ENCODE results near the gene NLE1.
"Not testable (repeated sequence)": the region's sequence is repeated elsewhere in the genome, so short reads cannot be mapped to it uniquely, and the experiment has no call there.

Gene NLE1

DNA sequence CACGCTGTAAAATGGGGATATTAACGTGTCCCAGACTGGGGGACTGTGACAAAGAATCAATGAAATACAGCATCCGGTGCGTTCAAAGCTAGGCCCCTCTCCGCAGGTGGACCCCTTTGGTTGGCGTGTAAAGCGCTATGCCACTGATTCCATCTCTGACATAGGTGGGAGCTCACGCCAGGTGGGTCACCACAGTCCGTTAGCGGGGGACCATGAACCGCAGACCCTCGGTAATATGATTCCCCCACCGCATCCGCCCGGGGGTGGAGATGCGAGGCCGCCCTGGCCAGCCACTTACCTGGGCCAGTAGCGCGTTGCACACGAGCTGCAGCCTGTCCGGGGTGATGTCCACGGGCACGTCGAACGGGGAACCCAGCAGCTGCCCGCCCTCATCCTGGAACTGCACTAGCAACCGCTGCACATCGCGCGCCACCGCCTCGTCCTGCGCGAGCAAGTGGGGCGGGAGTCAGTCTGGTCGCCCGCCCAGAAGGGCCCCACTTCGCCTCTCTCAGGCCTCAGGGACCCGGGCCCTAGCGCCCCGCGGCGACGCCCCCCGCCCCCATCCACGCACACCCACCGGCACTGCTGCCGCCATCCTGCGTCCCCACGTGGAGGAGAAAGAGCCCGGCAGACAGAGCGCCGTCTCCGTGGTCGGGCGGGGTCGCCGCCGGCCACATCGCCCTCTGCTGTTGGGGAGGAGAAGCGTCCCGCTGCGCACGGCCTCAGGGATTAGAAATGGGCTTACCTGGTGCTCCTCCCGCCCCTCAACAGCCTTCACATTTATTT lies at the start of gene NLE1:
Gene NLE1, minus strand, starts transcription at position 623 of the 786 bp plus-strand sequence. Its CDS starts 28 bp downstream, at position 595.
- DNase-seq (ENCODE audit: low read depth in 2 of 2): peak; percentile 84 to 88

DNA sequence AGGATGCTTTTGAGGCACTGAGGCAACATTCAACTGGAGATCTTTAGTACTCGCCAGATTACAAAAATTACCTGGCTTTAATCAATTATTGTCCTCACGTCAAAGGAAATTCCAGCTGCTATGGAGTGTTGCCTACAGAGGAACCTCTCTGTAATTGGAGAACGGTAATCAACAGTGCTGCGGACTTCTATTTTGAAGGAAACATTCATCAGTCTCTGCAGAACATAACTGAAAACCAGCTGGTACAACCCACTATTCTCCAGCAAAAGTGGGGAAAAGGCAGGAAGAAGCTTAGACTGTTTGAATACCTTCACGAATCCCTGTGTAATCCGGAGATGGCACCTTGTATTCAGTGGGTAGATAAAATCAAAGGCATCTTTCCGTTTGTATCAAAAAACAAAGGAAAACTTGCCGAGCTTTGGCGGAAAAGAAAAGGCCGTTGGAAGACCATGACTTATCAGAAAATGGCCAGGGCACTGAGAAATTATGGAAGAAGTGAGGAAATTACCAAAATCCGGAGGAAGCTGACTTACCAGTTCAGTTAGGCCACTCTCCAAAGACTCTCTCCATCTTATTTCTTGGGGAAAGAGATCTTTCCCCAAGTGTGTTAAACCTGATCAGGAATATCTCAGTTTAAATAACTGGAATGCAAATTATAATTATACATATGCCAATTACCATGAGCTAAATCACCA lies 49.0 kb upstream of the NLE1 start:
- no peak for DNase-seq (ENCODE audit: low read depth in 2 of 2)

DNA sequence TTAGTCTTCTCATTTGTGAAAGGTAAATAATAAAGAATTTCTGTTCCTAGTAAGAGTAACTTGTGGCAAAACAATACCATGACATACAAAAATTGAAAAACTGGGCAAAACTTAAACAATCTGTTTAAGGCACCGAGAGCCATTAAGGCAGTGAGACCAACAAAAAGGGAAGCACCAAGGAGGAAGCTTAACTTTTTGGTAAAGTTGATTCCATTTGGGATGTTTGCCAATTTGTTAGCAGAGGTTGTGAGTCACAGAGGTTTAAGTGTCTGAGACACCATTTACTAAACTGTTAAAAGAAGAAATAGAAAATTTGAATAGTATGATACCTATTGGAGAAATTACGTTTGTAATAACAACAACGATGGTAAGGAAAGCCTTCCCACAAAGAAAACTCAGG lies 47.2 kb upstream of the NLE1 start:
- DNase-seq (ENCODE audit: low read depth in 2 of 2): no peak

DNA sequence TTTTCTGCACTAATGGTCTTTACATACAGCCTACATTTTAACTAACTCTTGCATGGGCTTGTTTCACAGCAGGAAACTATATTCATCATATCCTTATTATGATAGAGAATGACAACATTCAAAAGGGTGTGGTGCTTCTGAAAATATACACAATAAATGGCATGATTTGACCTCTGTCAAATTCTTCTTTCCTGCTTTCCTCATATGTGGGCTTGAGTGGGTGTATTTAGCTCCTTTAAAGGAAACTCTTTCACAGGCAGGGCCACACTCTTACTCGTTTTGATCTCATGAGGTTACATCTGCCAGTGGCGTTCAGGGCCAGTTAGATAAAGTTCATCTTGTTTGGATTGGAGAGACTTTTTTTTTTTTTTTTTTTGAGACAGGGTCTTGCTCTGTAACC lies 46.0 kb upstream of the NLE1 start:
- no peak for DNase-seq (ENCODE audit: low read depth in 2 of 2)

DNA sequence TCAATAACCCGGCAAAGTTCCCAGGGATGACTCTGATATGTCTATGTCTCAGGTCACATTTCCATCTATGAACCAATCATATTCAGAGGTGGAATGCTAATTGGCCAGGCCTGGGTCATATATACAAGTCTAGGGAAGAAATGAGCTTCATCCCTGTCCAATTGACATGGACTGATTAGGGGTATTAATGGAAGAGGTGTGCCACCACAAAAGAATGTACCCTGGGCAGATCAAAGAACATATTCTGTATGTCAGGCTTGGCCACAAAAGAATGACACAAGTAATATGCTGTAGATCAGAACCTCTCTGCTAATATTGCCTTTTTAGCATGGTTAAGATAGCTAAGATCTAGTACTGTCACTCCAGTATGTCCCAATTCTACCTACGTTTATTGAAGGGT lies 45.4 kb upstream of the NLE1 start:
- DNase-seq (ENCODE audit: low read depth in 2 of 2): no peak

DNA sequence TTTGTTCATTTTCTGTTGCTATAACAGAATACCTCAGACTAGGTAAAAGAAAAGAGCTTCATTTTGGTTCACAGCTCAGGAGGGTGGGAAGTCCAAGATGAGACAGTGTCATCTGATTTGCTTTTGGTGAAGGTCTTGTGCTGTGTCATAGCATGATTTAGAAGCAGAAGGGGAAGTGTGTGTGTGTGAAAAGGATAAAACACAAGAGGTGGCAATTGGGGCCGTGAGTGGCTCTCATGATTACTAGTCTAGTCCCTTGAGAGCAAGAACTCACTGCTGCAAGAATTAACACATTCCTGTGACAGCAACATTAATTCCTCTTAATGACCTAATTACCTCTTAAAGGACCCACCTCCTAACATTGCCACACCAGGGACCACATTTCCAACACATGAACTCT lies 43.7 kb upstream of the NLE1 start:
- DNase-seq (ENCODE audit: low read depth in 2 of 2): no peak

DNA sequence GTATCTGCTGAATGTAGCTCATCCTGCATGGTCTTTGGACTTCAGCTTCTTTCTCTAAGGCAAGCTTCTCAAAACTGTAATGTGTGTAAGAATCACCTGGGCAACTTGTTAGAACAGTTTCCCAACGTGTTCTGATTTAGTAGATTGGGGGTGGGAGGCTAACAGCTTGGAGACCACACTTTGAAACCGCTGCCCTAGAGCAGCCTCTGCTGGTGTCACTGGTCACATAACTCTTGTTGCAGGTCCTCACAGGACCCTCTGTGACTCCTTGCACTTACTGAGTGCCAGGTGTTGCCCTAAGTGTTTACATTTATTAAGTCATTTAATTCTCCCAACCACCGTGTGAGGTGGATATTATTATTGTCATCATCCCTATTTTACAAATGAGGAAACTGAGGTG lies 42.2 kb upstream of the NLE1 start:
- no peak for DNase-seq (ENCODE audit: low read depth in 2 of 2)

DNA sequence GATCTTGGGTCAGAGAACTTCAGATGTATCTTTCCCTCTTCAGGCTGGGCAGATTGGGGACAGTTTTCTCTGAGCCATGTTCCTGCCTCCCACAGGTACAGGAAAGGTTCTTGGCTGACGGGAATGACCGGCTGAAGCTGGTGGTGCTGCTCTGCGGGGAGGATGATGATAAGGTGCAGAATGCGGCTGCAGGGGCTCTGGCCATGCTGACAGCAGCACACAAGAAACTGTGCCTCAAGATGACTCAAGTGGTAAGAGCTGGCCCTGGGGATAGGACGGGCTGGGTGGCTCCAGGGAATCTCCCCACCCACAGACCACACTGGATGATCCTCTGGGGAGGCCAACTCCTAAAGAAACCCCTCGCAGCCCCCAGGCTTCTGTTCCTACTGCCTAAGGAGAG lies 41.2 kb upstream of the NLE1 start:
- no peak for DNase-seq (ENCODE audit: low read depth in 2 of 2)

DNA sequence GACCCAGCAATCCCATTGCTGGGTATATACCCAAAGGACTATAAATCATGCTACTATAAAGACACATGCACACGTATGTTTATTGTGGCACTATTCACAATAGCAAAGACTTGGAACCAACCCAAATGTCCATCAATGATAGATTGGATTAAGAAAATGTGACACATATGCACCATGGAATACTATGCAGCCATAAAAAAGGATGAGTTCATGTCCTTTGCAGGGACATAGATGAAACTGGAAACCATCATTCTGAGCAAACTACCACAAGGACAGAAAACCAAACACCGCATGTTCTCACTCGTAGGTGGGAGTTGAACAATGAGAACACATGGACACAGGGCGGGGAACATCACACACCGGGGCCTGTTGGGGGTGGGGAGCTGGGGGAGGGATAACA lies 37.3 kb upstream of the NLE1 start:
- DNase-seq (ENCODE audit: low read depth in 2 of 2): not testable (repeated sequence)

DNA sequence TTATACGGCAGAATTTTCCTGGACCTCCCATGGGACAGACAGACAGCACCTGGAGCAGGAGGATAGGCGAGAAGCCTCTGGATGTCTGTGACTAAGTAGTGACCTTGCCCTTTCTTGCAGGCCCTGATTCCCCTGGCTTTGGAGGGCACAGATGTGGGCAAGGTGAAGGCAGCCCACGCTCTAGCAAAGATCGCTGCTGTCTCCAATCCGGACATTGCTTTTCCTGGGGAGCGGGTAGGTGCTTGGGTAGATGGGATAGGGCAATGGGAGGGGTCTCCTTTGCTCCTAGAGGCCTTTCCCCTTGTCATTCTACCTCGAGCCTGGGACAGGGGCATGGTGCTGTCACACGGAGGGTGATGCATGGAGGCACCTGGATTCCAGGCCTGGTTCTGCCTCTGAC lies 34.8 kb upstream of the NLE1 start:
- no peak for DNase-seq (ENCODE audit: low read depth in 2 of 2)

DNA sequence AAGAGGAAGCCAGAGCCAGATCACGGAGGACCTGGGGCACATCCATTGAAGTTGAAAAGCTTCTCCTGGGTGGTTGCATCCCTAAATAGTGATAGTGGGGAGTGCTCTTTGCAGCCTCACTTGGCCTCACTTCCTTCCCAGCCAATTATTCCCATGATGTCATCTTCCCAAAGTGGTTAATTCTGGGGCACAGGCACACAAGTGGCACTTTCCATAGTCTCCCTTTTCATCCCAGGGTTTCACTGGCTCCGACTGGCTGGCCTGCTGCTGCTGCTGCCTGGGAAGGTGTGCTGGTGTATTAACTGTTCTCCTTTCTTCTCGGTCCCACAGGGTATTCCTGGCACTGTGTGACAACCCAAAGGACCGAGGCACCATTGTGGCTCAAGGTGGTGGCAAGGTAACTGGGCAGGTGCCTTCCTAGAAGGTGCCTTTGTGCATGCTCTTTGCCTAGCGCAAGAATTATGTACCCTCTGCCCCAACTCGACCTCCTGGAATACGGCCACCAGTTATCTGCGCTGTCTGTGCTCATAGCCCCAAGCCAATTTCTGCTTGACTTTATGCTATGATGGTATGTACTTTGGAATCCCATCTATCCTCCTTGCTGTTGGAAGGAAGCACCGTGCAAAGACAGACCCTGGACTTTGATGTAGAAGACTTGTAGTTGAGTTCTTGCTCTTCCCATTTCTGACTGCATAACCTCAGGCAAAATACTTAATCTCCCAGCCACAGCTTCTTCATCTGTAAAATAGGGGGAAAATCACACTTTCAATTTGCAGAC lies 33.7 kb upstream of the NLE1 start:
- no peak for DNase-seq (ENCODE audit: low read depth in 2 of 2)

DNA sequence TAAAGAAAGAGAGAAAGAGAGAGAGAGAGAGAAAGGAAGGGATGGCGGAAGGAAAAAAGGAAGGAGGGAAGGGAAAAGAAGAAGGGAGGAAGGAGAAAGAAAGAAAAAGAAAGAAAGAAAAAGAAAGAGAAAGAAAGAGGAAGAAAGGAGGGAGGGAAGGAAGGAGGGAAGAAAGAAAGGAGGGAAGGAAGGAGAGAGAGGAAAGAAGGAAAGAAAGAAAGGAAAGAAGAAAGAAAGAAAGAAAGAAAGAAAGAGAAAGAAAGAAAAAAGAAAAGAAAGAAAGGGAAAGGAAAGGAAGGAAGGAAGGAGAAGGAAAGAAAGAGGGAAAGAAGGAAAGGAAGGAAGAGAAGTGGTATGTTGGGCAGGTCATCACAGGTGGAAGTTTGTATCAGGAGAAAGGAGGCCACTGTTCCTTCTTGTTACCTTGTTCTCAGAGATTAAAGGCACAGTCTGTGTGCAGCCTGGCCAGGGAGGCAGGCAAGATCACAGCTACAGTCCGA lies 32.8 kb upstream of the NLE1 start:
- no peak for DNase-seq (ENCODE audit: low read depth in 2 of 2)

DNA sequence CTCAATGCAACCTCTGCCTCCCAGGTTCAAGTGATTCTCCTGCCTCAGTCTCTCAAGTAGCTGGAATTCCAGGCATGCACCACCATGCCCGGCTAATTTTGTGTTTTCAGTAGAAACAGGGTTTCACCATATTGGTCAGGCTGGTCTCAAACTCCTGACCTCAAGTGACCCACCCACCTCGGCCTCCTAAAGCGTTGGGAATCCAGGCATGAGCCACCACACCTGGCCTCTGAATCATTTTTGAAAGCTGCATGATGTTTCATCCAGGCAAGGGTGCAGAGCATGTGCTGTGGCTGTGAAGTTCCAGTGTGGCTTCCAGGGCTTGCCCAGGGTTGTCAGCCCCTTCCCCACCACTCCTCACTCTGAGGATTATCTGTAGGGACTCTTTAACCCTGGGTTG lies 30.2 kb upstream of the NLE1 start:
- DNase-seq (ENCODE audit: low read depth in 2 of 2): not testable (repeated sequence)

DNA sequence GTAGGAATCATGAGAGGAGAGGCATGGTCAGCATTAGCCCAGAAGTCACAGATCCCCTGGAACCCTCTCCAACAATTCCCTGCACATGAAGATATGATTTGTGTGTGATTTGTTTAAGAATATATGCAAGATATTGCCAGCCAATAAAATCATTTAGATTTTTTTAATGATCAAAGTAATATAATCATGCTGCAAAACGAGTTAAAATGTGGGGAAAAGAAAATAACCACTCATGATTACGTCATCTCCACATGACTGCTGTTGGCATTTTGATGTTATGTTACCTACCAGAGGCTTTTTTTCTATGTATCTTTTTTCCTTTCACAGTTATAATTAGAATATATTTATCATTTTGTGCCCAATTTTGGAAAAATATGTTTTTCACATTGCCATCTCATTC lies 29.7 kb upstream of the NLE1 start:
- DNase-seq (ENCODE audit: low read depth in 2 of 2): no peak

DNA sequence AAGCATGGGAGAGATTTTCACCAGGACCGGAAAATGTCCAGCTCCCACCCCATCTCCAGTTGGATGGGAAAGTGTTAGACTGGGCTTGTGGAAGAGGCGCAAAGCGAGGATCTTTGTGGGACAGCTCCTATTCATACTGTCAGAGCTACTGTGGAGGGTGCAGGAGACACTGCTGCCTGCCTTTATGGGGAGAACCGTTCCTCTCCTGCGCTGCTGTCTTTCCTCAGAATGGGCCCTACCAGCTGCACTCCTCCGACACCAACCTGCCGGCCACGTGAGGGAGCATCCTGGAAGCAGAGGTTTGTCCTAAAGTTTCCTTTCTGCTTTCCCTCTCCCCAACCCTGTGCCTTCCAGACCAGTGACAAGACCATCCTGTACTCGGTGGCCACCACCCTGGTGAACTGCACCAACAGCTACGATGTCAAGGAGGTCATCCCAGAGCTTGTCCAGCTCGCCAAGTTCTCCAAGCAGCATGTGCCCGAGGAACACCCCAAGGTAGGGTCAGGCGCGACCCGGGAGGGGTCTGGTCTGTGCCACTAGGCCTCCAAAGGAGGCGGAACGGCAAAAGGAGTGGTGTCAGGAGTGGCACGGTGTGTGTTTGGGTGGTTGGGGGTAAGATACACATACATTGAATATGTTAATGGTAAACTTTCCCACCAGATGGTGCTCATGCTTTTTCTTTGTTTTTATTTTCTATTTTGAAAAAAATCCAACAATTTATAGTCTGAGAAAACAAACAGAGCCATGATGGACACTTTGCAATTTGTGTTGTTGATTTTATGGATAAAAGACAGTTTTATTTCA lies 29.1 kb upstream of the NLE1 start:
- DNase-seq (ENCODE audit: low read depth in 2 of 2): no peak

DNA sequence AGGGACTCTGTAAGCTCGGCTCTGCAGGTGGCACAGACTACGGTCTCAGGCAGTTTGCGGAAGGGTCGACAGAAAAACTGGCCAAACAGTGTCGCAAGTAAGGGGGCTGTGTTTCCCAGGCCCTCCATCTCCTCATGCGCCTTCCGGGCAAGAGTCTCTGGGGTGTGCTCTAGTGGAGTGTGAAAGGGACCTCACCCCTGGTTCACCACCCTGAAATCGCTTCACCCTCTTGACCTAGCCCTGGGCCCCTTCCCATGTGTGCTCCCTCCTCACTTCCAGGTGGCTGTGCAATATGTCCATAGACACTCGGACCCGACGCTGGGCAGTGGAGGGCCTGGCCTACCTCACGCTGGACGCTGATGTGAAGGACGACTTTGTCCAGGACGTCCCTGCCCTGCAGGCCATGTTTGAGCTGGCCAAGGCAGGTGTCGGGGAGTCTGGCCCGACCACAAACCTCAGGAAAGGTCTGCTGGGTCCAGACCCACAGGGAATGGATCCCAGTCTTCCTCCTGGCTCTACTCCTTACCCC lies 27.8 kb upstream of the NLE1 start:
- no peak for DNase-seq (ENCODE audit: low read depth in 2 of 2)

DNA sequence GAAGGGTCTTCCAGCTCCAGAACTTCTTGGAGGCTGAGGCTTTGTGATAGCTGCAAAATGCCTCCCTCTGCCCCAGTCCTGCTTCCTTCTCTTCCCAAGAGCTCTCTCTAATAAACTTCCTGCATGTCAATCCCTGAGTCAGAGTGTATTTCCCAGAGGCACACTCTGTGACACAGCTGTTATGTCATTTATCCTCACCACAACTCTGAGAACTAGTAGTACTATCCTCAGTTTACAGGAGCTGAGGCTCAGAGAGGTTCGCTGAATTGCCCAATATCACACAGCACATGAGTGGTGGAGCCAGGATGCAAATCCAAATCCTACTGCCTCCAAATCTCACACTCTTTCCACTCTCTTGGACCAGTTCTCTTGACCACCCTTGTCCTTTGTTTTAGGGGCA lies 25.6 kb upstream of the NLE1 start:
- DNase-seq (ENCODE audit: low read depth in 2 of 2): no peak

DNA sequence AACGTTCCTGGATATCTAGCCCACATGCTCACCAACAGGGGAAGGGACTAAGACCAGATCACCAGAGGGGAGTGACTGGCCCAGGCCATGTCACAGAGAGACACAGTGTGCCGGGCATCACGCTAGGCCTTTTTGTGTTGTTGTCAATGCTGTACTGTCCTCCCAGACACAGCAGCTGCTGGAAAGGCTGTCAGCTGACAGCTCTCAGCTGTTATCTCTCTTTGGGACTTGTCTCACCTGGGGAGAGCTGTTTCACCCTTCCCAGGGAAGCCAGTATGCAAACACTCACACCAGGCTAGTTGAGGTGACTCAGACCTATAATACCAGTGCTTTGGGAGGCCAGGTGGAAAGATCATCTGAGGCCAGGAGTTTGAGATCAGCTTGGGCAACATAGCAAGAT lies 24.9 kb upstream of the NLE1 start:
- DNase-seq (ENCODE audit: low read depth in 2 of 2): no peak

DNA sequence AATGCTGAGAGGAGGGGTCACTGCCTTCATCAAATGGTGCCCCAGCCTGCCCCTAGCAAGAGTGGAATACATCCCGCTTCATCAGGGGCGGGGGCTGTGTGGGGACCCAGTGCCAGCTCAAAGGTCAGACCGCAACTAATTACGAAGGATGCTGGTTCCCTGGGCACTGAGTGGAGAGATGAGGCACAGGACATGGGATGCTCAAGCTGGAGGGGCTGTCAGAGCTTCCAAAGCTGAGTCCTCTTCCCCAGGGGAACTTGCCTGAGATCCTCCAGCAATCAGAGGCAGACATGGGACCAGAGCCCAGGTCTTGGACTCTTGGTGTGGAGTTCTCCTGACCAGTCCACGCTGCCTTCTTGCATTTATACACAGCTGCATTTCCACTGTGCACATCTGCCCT lies 24.4 kb upstream of the NLE1 start:
- no peak for DNase-seq (ENCODE audit: low read depth in 2 of 2)

DNA sequence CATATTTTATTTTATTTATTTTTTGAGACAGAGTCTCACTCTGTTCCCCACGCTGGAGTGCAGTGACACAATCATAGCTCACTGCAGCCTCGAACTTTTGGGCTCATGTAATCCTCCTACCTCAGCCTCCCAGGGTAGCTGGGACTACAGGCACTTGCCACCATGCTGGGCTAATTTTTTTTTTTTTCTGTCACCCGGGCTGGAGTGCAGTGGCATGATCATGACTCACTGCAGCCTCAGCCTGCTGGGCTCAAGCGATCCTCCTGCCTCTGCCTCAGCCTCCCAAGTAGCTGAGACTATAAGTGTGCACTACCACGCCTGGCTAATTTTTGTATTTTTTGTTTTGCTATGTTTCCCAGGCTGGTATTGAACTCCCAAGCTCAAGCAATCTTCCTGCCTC lies 22.6 kb upstream of the NLE1 start:
- DNase-seq (ENCODE audit: low read depth in 2 of 2): no peak

DNA sequence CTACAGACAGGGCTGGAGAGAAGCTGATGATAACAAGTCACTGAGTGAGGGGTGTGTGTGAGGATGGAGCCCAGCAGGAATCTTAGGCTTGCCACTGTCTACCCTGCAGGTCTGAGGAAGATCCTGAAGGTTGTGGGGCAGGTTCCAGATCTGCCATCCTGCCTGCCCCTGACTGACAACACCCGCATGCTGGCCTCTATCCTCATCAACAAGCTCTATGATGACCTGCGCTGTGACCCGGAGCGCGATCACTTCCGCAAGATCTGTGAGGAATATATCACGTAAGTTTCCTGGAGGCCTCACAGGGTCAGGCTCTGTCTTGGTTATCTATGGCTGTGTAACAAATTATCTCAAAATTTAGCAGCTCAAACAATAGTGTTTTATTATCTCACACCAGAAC lies 21.8 kb upstream of the NLE1 start:
- DNase-seq (ENCODE audit: low read depth in 2 of 2): no peak

Measured in stimulated activated CD4-positive, alpha-beta T cell treated with anti-CD3 and anti-CD28 coated beads, Interleukin-4, amount 100 ng/mL, for 48 hours (primary cell).